GM23338 (cell line): ENCODE measurements around the gene GSAP. TPM values are rescaled to one million over a fixed set of nuclear protein-coding genes. Genes with fewer than 3 reads are reported as not detected.

Experiments
- ATAC-seq: fragments of 200-7000 bp; cut with Tn5 transposase; 3 replicates; pipeline ENCODE4 v1.9.1; 2020
- DNase-seq: peaks from one replicate; pipeline ENCODE4 v3.0.0-alpha.2; 2015; ENCODE audit warnings: low spot score
- H2AFZ ChIP-seq: fragments of 200-600 bp; sonication (generic); 2 replicates; pipeline ENCODE4 v1.8.0; 2016; ENCODE audit warnings: antibody characterized with exemption, mild to moderate bottlenecking, moderate library complexity
- H3F3A ChIP-seq: fragments of 200-600 bp; sonication (generic); replicated peaks from 2 replicates; pipeline ENCODE4 v1.8.0; 2017; ENCODE audit warnings: antibody characterized with exemption, mixed run types, low read depth
- H3K27ac ChIP-seq: fragments of 200-600 bp; sonication (generic); 2 replicates; pipeline ENCODE4 v1.6.1; 2016; ENCODE audit warnings: low read depth
- H3K27me3 ChIP-seq: fragments of 200-600 bp; sonication (generic); 2 replicates; pipeline ENCODE4 v1.8.0; 2016; ENCODE audit warnings: mild to moderate bottlenecking, mixed run types, moderate library complexity; ENCODE audit not compliant: insufficient read depth
- H3K36me3 ChIP-seq: fragments of 200-600 bp; sonication (generic); 2 replicates; pipeline ENCODE4 v1.8.0; 2016; ENCODE audit warnings: mild to moderate bottlenecking; ENCODE audit not compliant: insufficient read depth
- H3K4me1 ChIP-seq: fragments of 200-600 bp; sonication (generic); 2 replicates; pipeline ENCODE4 v1.8.0; 2016; ENCODE audit warnings: mild to moderate bottlenecking, moderate library complexity; ENCODE audit not compliant: insufficient read depth
- H3K4me2 ChIP-seq: fragments of 200-600 bp; sonication (generic); 2 replicates; pipeline ENCODE4 v1.7.1; 2017; ENCODE audit warnings: mixed run types
- H3K4me3 ChIP-seq: fragments of 200-600 bp; sonication (generic); 2 replicates; pipeline ENCODE4 v1.6.1; 2016; ENCODE audit warnings: mixed run types
- H3K79me2 ChIP-seq: fragments of 200-600 bp; sonication (generic); replicated peaks from 2 replicates; pipeline ENCODE4 v1.8.0; 2017; ENCODE audit warnings: mild to moderate bottlenecking; ENCODE audit not compliant: insufficient read depth
- H3K9me2 ChIP-seq: fragments of 200-600 bp; sonication (generic); 2 replicates; pipeline ENCODE4 v1.8.0; 2017; ENCODE audit not compliant: insufficient read depth
- H4K20me1 ChIP-seq: fragments of 200-600 bp; sonication (generic); replicated peaks from 2 replicates; pipeline ENCODE4 v1.8.0; 2017; ENCODE audit warnings: mild to moderate bottlenecking; ENCODE audit not compliant: insufficient read depth
- H3K27ac Mint-ChIP-seq: 2 replicates; pipeline ENCODE4 v1.8.0; 2020; ENCODE audit warnings: inconsistent platforms, mild to moderate bottlenecking, moderate library complexity, mixed read lengths
- H3K27me3 Mint-ChIP-seq: 3 replicates; pipeline ENCODE4 v1.8.0; 2022; ENCODE audit warnings: low read depth, mild to moderate bottlenecking, moderate library complexity, mixed read lengths, inconsistent platforms; ENCODE audit not compliant: insufficient read depth, poor library complexity
- H3K36me3 Mint-ChIP-seq: 3 replicates; pipeline ENCODE4 v1.8.0; 2021; ENCODE audit warnings: low read depth, mild to moderate bottlenecking, inconsistent platforms, moderate library complexity, mixed read lengths
- H3K4me1 Mint-ChIP-seq: 3 replicates; pipeline ENCODE4 v1.8.0; 2020; ENCODE audit warnings: mild to moderate bottlenecking, inconsistent platforms, mixed read lengths
- H3K4me3 Mint-ChIP-seq: 3 replicates; pipeline ENCODE4 v1.8.0; 2021; ENCODE audit warnings: moderate library complexity, mild to moderate bottlenecking, inconsistent platforms, mixed read lengths
- H3K9me3 Mint-ChIP-seq: 3 replicates; pipeline ENCODE4 v1.8.0; 2020; ENCODE audit warnings: moderate library complexity, mild to moderate bottlenecking, inconsistent platforms, mixed read lengths
- CREB1 ChIP-seq: fragments of 250-450 bp; sonication (Bioruptor Pico); IDR thresholded peaks from 2 replicates; pipeline ENCODE4 v1.5.0; 2020; ENCODE audit warnings: low read depth, mild to moderate bottlenecking, moderate library complexity
- EZH2 ChIP-seq: fragments of 200-600 bp; sonication (generic); IDR thresholded peaks from one replicate; pipeline ENCODE4 v1.8.0; 2017; ENCODE audit warnings: antibody characterized with exemption, mild to moderate bottlenecking, low read depth; ENCODE audit not compliant: unreplicated experiment
- JUNB ChIP-seq: IDR thresholded peaks from one replicate; pipeline ENCODE4 v1.6.1; 2016; ENCODE audit warnings: antibody characterized with exemption; ENCODE audit not compliant: unreplicated experiment
- NANOG ChIP-seq: IDR thresholded peaks from 2 replicates; pipeline ENCODE4 v1.6.1; 2016; ENCODE audit warnings: antibody characterized with exemption, borderline replicate concordance
- POLR2AphosphoS5 ChIP-seq: IDR thresholded peaks from 2 replicates; pipeline ENCODE4 v1.6.1; 2016; ENCODE audit warnings: antibody characterized with exemption, low read depth
- STAT1 ChIP-seq: IDR thresholded peaks from one replicate; pipeline ENCODE4 v1.6.1; 2016; ENCODE audit warnings: antibody characterized with exemption; ENCODE audit not compliant: unreplicated experiment
- ZNF114 ChIP-seq: fragments of 250-450 bp; sonication (Bioruptor Pico); IDR thresholded peaks from 2 replicates; pipeline ENCODE4 v1.5.0; 2020; ENCODE audit warnings: mild to moderate bottlenecking, moderate library complexity
- polyA plus RNA-seq: library from polyadenylated mRNA; unstranded; fragments of >200 nt; fragmentation: Nextera tagmentation; extraction: Ambion mirVana; gene quantifications from 2 replicates; pipeline ENCODE4 v1.2.1, GENCODE V29; 2016
- total RNA-seq: library from RNA; depleted of rRNA; stranded (reverse); fragments of >200 nt; shearing (Covaris generic); gene quantifications from 2 replicates; pipeline ENCODE4 v1.2.3, GENCODE V29; 2014
- TF ChIP-seq, protein P1 (sequence below): fragments of 250-450 bp; sonication (Bioruptor Pico); IDR thresholded peaks from 2 replicates; pipeline ENCODE4 v1.5.0; 2020; ENCODE audit warnings: mild to moderate bottlenecking, moderate library complexity
- TF ChIP-seq, protein P2 (sequence below), 2 experiments: fragments of 200-600 bp in 1 of 2; sonication (generic) in 1 of 2; conservative IDR thresholded peaks; 2 replicates each; pipeline versions ENCODE4 v1.5.1 to v1.6.1; 2016 to 2017; ENCODE audit warnings: antibody characterized with exemption in 2 of 2, low read depth in 2 of 2, mild to moderate bottlenecking in 2 of 2, moderate library complexity in 1 of 2

The GSAP gene
- total and polyA plus RNA-seq, 2 experiments from 2014 or later: 0.63 to 1.1 TPM

DNA sequence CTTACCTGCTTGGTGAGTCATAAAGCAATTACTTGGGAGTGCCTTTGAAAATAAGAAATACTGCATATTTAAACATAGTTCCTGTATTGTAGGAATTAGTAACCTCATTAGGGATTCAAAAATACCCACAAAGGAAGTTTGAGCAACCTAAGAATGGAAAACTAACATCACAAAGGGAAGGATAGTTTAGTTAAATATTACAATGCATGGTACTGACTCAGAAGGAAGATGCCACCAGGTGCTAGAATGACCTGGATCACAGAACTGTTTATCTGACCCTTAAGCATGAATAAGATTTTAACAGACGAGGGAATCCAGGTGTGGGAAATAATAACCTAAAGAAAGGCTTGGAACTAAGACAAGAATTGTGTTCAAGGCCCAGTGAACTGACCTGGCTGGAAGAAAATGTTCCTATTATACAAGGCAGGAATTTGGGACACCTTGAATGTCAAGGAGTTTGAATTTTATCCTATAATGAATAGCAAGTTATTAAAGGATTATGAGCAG, 106.4 kb downstream of the GSAP start (continued):
- TF ChIP-seq, protein P1, sequence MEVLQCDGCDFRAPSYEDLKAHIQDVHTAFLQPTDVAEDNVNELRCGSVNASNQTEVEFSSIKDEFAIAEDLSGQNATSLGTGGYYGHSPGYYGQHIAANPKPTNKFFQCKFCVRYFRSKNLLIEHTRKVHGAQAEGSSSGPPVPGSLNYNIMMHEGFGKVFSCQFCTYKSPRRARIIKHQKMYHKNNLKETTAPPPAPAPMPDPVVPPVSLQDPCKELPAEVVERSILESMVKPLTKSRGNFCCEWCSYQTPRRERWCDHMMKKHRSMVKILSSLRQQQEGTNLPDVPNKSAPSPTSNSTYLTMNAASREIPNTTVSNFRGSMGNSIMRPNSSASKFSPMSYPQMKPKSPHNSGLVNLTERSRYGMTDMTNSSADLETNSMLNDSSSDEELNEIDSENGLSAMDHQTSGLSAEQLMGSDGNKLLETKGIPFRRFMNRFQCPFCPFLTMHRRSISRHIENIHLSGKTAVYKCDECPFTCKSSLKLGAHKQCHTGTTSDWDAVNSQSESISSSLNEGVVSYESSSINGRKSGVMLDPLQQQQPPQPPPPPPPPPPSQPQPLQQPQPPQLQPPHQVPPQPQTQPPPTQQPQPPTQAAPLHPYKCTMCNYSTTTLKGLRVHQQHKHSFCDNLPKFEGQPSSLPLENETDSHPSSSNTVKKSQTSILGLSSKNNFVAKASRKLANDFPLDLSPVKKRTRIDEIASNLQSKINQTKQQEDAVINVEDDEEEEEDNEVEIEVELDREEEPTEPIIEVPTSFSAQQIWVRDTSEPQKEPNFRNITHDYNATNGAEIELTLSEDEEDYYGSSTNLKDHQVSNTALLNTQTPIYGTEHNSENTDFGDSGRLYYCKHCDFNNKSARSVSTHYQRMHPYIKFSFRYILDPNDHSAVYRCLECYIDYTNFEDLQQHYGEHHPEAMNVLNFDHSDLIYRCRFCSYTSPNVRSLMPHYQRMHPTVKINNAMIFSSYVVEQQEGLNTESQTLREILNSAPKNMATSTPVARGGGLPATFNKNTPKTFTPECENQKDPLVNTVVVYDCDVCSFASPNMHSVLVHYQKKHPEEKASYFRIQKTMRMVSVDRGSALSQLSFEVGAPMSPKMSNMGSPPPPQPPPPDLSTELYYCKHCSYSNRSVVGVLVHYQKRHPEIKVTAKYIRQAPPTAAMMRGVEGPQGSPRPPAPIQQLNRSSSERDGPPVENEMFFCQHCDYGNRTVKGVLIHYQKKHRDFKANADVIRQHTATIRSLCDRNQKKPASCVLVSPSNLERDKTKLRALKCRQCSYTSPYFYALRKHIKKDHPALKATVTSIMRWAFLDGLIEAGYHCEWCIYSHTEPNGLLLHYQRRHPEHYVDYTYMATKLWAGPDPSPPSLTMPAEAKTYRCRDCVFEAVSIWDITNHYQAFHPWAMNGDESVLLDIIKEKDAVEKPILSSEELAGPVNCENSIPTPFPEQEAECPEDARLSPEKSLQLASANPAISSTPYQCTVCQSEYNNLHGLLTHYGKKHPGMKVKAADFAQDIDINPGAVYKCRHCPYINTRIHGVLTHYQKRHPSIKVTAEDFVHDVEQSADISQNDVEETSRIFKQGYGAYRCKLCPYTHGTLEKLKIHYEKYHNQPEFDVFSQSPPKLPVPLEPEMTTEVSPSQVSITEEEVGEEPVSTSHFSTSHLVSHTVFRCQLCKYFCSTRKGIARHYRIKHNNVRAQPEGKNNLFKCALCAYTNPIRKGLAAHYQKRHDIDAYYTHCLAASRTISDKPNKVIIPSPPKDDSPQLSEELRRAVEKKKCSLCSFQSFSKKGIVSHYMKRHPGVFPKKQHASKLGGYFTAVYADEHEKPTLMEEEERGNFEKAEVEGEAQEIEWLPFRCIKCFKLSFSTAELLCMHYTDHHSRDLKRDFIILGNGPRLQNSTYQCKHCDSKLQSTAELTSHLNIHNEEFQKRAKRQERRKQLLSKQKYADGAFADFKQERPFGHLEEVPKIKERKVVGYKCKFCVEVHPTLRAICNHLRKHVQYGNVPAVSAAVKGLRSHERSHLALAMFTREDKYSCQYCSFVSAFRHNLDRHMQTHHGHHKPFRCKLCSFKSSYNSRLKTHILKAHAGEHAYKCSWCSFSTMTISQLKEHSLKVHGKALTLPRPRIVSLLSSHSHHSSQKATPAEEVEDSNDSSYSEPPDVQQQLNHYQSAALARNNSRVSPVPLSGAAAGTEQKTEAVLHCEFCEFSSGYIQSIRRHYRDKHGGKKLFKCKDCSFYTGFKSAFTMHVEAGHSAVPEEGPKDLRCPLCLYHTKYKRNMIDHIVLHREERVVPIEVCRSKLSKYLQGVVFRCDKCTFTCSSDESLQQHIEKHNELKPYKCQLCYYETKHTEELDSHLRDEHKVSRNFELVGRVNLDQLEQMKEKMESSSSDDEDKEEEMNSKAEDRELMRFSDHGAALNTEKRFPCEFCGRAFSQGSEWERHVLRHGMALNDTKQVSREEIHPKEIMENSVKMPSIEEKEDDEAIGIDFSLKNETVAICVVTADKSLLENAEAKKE (CRISPR knock-in tag): no peak
- no peak for TF ChIP-seq JUNB
- no peak for TF ChIP-seq ZNF114 (CRISPR knock-in tag)
- no peak for TF ChIP-seq EZH2
- no peak for TF ChIP-seq NANOG
- TF ChIP-seq CREB1 (CRISPR knock-in tag): no peak
- TF ChIP-seq, protein P2, sequence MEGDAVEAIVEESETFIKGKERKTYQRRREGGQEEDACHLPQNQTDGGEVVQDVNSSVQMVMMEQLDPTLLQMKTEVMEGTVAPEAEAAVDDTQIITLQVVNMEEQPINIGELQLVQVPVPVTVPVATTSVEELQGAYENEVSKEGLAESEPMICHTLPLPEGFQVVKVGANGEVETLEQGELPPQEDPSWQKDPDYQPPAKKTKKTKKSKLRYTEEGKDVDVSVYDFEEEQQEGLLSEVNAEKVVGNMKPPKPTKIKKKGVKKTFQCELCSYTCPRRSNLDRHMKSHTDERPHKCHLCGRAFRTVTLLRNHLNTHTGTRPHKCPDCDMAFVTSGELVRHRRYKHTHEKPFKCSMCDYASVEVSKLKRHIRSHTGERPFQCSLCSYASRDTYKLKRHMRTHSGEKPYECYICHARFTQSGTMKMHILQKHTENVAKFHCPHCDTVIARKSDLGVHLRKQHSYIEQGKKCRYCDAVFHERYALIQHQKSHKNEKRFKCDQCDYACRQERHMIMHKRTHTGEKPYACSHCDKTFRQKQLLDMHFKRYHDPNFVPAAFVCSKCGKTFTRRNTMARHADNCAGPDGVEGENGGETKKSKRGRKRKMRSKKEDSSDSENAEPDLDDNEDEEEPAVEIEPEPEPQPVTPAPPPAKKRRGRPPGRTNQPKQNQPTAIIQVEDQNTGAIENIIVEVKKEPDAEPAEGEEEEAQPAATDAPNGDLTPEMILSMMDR (conservative IDR thresholded peaks at IDR 0.05; ENCODE audit: low read depth in 2 of 2): no peak

- Histone ChIP-seq H4K20me1 (no peaks in the 10 kb centered on the region), H2AFZ (no peak overlapping the region; the same call in 1 of the 2 replicates), H3K4me2 (no peak overlapping the region), H3K79me2 (no peaks in the 10 kb centered on the region), H3F3A (no peaks in the 10 kb centered on the region), H3K36me3 (no peaks in the 10 kb centered on the region), H3K4me1 (peaks cover 11% of the 10 kb centered on the region; the same call in 1 of the 2 replicates), H3K27ac (no peak overlapping the region), H3K27me3 (no peaks in the 10 kb centered on the region), H3K9me2 (no peaks in the 10 kb centered on the region), H3K4me3 (no peak overlapping the region)
- ATAC-seq (no peak), DNase-seq (no peak)
- no peak overlapping the region for H3K4me3 Mint-ChIP-seq
- peaks cover 24% of the 10 kb centered on the region for H3K4me1 Mint-ChIP-seq
- 0 out of 3 replicates have a peak, but pooled peaks cover 2% of the 10 kb centered on the region for H3K36me3 Mint-ChIP-seq
- H3K27me3 Mint-ChIP-seq: no peaks in the 10 kb centered on the region
- H3K9me3 Mint-ChIP-seq: peaks cover 6% of the 10 kb centered on the region; the same call in 1 of the 3 replicates
- no peak overlapping the region for H3K27ac Mint-ChIP-seq
- no peak for TF ChIP-seq POLR2AphosphoS5
- no peak for TF ChIP-seq JUNB
- no peak for TF ChIP-seq STAT1
These were observed 107.4 kb downstream of the GSAP start for GRCh38 chr7:77308792-77309191.
